HCT116 (cell line): ENCODE measurements around the gene AP5S1.

ENCODE experiments used
- EGR1 ChIP-seq: IDR thresholded peaks from 2 replicates; pipeline ENCODE4 v1.6.1; 2012; ENCODE audit warnings: low read depth
- EZH2 ChIP-seq: fragments of 200-600 bp; sonication (generic); IDR thresholded peaks from 2 replicates; pipeline ENCODE4 v1.6.1; 2017; ENCODE audit warnings: antibody characterized with exemption, mixed run types
- JUND ChIP-seq: IDR thresholded peaks from 2 replicates; pipeline ENCODE4 v1.6.1; 2012
- POLR2AphosphoS5 ChIP-seq: IDR thresholded peaks from 2 replicates; pipeline ENCODE4 v1.6.1; 2011; ENCODE audit warnings: mild to moderate bottlenecking, low read depth, low read length, moderate library complexity
- RAD21 ChIP-seq: IDR thresholded peaks from 2 replicates; pipeline ENCODE4 v1.6.1; 2012; ENCODE audit warnings: low read depth, mild to moderate bottlenecking
- TCF7L2 ChIP-seq: IDR thresholded peaks from 2 replicates; pipeline ENCODE4 v1.7.0; 2011; ENCODE audit warnings: borderline replicate concordance, inconsistent platforms; ENCODE audit not compliant: insufficient read depth, insufficient read length; ENCODE audit errors: extremely low read depth
- YY1 ChIP-seq: IDR thresholded peaks from 2 replicates; pipeline ENCODE4 v1.6.1; 2011; ENCODE audit warnings: low read length, low read depth, moderate library complexity, mild to moderate bottlenecking; ENCODE audit not compliant: insufficient replicate concordance; ENCODE audit errors: extremely low read depth
- ZNF274 ChIP-seq: fragments of 200-500 bp; sonication (Bioruptor generic); IDR thresholded peaks from 2 replicates; pipeline ENCODE4 v1.6.1; 2014; ENCODE audit warnings: mild to moderate bottlenecking, low read depth, low read length, inconsistent platforms
- TF ChIP-seq, protein P1 (sequence below), 3 experiments: fragments of 200-600 bp in 1 of 3; sonication (generic) in 1 of 3; IDR thresholded peaks in 2 of 3; conservative IDR thresholded peaks in 1 of 3; 2 replicates each; pipeline ENCODE4 v1.5.1; 2012 to 2017; ENCODE audit warnings: low read depth in 2 of 3, low read length in 2 of 3, antibody characterized with exemption in 1 of 3, borderline replicate concordance in 1 of 3, control low read depth in 1 of 3, mild to moderate bottlenecking in 1 of 3, mixed read lengths in 1 of 3, mixed run types in 1 of 3, moderate library complexity in 1 of 3; ENCODE audit not compliant: insufficient read depth in 1 of 3
- TF ChIP-seq, protein P2 (sequence below): IDR thresholded peaks from 2 replicates; pipeline ENCODE4 v1.6.1; 2012
- TF ChIP-seq, protein P3 (sequence below): IDR thresholded peaks from 2 replicates; pipeline ENCODE4 v1.6.1; 2012; ENCODE audit warnings: low read depth

DNA sequence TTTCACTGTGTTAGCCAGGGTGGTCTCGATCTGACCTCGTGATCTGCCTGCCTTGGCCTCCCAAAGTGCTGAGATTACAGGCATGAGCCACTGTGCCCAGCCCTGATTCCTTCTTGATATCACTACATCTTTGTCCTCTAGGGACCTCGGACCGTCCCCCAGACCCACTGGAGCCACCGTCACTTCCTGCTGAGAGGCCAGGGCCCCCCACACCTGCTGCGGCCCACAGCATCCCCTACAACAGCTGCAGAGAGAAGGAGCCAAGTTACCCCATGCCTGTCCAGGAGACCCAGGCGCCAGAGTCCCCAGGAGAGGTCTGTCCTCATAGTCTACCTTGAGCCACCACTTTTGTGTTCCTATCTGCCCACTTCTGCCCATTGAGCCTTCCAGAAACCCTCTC, 40.8 kb downstream of the AP5S1 start:
- TF ChIP-seq, protein P1, sequence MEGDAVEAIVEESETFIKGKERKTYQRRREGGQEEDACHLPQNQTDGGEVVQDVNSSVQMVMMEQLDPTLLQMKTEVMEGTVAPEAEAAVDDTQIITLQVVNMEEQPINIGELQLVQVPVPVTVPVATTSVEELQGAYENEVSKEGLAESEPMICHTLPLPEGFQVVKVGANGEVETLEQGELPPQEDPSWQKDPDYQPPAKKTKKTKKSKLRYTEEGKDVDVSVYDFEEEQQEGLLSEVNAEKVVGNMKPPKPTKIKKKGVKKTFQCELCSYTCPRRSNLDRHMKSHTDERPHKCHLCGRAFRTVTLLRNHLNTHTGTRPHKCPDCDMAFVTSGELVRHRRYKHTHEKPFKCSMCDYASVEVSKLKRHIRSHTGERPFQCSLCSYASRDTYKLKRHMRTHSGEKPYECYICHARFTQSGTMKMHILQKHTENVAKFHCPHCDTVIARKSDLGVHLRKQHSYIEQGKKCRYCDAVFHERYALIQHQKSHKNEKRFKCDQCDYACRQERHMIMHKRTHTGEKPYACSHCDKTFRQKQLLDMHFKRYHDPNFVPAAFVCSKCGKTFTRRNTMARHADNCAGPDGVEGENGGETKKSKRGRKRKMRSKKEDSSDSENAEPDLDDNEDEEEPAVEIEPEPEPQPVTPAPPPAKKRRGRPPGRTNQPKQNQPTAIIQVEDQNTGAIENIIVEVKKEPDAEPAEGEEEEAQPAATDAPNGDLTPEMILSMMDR (IDR thresholded peaks at IDR 0.05 in 2 of 3, conservative IDR thresholded peaks at IDR 0.05 in 1 of 3; ENCODE audit: borderline replicate concordance in 1 of 3, insufficient read depth in 1 of 3, low read depth in 2 of 3, low read length in 2 of 3), result no peak
- no peak for TF ChIP-seq RAD21
- TF ChIP-seq ZNF274, result no peak
- TF ChIP-seq, protein P2, sequence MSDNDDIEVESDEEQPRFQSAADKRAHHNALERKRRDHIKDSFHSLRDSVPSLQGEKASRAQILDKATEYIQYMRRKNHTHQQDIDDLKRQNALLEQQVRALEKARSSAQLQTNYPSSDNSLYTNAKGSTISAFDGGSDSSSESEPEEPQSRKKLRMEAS, result no peak
- no peak for TF ChIP-seq EGR1
- TF ChIP-seq YY1, result no peak
- TF ChIP-seq EZH2, result no peak
- TF ChIP-seq, protein P3, sequence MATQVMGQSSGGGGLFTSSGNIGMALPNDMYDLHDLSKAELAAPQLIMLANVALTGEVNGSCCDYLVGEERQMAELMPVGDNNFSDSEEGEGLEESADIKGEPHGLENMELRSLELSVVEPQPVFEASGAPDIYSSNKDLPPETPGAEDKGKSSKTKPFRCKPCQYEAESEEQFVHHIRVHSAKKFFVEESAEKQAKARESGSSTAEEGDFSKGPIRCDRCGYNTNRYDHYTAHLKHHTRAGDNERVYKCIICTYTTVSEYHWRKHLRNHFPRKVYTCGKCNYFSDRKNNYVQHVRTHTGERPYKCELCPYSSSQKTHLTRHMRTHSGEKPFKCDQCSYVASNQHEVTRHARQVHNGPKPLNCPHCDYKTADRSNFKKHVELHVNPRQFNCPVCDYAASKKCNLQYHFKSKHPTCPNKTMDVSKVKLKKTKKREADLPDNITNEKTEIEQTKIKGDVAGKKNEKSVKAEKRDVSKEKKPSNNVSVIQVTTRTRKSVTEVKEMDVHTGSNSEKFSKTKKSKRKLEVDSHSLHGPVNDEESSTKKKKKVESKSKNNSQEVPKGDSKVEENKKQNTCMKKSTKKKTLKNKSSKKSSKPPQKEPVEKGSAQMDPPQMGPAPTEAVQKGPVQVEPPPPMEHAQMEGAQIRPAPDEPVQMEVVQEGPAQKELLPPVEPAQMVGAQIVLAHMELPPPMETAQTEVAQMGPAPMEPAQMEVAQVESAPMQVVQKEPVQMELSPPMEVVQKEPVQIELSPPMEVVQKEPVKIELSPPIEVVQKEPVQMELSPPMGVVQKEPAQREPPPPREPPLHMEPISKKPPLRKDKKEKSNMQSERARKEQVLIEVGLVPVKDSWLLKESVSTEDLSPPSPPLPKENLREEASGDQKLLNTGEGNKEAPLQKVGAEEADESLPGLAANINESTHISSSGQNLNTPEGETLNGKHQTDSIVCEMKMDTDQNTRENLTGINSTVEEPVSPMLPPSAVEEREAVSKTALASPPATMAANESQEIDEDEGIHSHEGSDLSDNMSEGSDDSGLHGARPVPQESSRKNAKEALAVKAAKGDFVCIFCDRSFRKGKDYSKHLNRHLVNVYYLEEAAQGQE, result no peak
- TF ChIP-seq POLR2AphosphoS5, result no peak
- no peak for TF ChIP-seq JUND
- TF ChIP-seq TCF7L2, result no peak
